Peyer's patch (tissue), 4 donors: ENCODE data around the gene KRTAP13-4.

Experiments used
- CTCF ChIP-seq, 6 experiments: fragments of 450-650 bp in 4 of 6; fragments of 200-600 bp in 2 of 6; sonication (generic) in 1 of 6; IDR thresholded peaks; one replicate each; pipeline ENCODE4 v1.5.1; 2017 to 2019; ENCODE audit warnings: antibody characterized with exemption in 6 of 6, mild to moderate bottlenecking in 3 of 6, moderate library complexity in 1 of 6
- POLR2A ChIP-seq, 2 donors: fragments of 450-650 bp; IDR thresholded peaks; one replicate each; pipeline ENCODE4 v1.5.1; 2017; ENCODE audit warnings: antibody characterized with exemption in 2 of 2, mild to moderate bottlenecking in 2 of 2, moderate library complexity in 2 of 2

- TF ChIP-seq CTCF (IDR thresholded peaks at IDR 0.05) = no peak
- TF ChIP-seq POLR2A (IDR thresholded peaks at IDR 0.05) = no peak
These were observed 10.0 kb downstream of the KRTAP13-4 start, which contains the start of gene KRTAP15-1 for GRCh38 chr21:30439975-30440374.
